ENCODE data around the gene NOP53.
A peak's percentile ranks its signal among the peaks of the same experiment; 100 is the strongest.
"Not testable (repeated sequence)": the region's sequence is repeated elsewhere in the genome, so short reads cannot be mapped to it uniquely, and the experiment has no call there.

Gene NOP53

GRCh38 chr19:47714855-47715254 is 30.5 kb upstream of the NOP53 start:
- in situ Hi-C loops (cut with HindIII; ENCODE audit: low pct_ligation_motif_present, low pct_unique_long_range_greater_than_20kb, low sequenced_read_pairs), result not testable (repeated sequence)

DNA sequence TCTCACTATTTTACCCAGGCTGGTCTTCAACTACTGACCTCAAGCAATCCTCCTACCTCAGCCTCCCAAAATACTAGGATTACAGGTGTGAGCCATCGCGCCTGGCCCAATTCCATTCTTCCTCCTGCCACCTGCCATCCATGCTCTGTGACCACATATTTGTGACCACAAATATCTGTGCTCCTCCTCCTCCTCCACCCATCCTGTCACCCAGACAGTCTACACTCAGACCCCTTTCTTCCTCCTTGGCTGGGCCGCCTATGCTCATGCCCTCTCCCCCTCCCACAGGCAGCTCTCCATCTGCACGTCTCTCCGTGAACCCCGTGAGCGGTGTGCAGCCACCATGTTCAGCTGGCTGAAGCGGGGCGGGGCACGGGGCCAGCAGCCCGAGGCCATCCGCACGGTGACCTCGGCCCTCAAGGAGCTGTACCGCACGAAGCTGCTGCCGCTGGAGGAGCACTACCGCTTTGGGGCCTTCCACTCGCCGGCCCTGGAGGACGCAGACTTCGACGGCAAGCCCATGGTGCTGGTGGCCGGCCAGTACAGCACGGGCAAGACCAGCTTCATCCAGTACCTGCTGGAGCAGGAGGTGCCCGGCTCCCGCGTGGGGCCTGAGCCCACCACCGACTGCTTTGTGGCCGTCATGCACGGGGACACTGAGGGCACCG is 28.9 kb upstream of the NOP53 start:
- in situ Hi-C loops (cut with HindIII; ENCODE audit: low pct_ligation_motif_present, low pct_unique_long_range_greater_than_20kb, low sequenced_read_pairs), result no loop called here
- no peak for DNase-seq

More at GRCh38 chr19:47714855-47715254, 30.5 kb upstream of the NOP53 start:
- not testable (repeated sequence) for DNase-seq

- in situ Hi-C loops (cut with HindIII; ENCODE audit: low pct_ligation_motif_present, low pct_unique_long_range_greater_than_20kb, low sequenced_read_pairs); DNase-seq: not testable (repeated sequence)
Observed at GRCh38 chr19:47718415-47719046, 26.8 kb upstream of the NOP53 start.

DNA sequence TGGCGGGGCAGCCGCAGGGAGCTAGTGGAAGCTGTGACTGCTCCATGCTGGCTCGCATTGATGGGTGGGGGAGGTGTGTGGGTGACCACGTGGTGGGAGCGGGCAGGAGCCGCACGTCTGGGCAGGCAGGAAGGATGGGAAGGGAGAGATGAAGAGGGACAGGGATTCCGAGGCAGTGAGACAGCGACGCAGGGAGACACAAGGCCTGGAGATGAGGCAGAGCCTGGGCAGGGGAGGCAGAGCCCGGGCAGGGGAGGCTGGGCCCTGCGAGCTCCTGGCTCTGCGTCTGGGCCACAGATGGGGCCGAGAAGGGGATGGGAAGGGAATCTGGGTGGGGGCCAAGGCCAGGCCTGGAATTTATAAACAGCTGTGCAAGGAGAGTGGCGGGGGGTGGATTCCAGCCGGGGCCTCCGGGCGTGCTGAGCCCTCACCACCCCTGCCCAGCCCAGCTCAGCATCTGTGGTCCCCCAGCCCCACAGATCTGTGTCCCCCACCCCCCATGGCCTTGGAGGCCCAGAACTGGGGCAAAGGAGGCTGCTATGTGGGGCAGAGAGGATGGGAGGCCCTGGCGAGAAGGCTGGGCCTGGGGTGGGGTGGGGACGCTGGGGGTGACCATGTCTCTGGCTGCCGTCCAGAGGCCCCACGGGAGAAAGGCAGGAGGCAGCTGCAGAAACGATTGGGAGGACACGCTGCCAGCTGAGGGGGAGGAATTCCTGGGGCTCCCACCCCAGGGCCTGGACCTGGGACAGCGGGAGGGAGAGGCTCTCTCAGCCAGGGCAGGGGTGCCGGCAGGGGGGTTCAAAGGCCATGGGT is 26.1 kb upstream of the NOP53 start:
- no peak for DNase-seq
- in situ Hi-C loops (cut with HindIII; ENCODE audit: low pct_ligation_motif_present, low pct_unique_long_range_greater_than_20kb, low sequenced_read_pairs), result no loop called here

- no peak for DNase-seq
- in situ Hi-C loops (cut with HindIII; ENCODE audit: low pct_ligation_motif_present, low pct_unique_long_range_greater_than_20kb, low sequenced_read_pairs), result no loop called here
Observed at GRCh38 chr19:47720669-47721422, 24.5 kb upstream of the NOP53 start.

DNA sequence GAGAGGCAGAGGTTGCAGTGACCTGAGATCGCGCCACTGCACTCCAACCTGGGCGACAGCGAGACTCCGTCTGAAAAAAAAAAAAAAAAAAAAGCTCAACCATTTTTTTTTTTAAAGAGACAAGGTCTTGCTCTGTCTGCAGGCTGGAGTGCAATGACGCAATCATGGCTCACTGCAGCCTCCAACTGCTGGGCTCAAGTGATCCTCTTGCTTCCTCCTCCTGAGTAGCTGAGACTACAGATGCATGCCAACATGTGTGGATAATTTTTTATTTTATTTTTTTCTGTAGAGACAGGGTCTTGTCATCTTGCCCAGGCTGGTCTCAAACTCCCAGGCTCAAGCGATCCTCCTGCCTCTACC is 21.8 kb upstream of the NOP53 start:
- in situ Hi-C loops (cut with HindIII; ENCODE audit: low pct_ligation_motif_present, low pct_unique_long_range_greater_than_20kb, low sequenced_read_pairs), result no loop called here
- DNase-seq, result peak; percentile 78

- DNase-seq, result no peak
- in situ Hi-C loops (cut with HindIII; ENCODE audit: low pct_ligation_motif_present, low pct_unique_long_range_greater_than_20kb, low sequenced_read_pairs), result no loop called here
Observed at GRCh38 chr19:47725759-47726401, 19.5 kb upstream of the NOP53 start.

DNA sequence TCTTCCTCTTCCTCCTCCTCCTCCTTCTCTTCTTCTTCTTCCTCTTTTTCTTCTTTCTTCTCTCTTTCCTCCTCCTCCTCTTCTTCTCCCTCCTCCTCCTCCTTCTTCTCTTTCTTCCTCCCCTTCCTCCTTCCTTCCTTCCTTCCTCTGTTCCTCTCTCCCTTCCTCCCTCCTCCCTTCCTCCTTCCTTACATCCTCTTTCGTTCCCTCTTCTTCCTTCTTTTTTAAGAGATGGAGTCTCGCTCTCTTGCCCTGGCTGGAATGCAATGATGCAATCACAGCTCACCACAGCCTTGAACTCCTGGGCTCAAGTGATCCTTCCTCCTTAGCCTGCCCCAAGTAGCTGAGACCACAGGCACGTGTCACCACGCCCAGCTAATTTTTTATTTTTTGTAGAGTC is 18.9 kb upstream of the NOP53 start:
- in situ Hi-C loops (cut with HindIII; ENCODE audit: low pct_ligation_motif_present, low pct_unique_long_range_greater_than_20kb, low sequenced_read_pairs), result no loop called here
- peak; percentile 34 for DNase-seq

- DNase-seq; in situ Hi-C loops (cut with HindIII; ENCODE audit: low pct_ligation_motif_present, low pct_unique_long_range_greater_than_20kb, low sequenced_read_pairs): not testable (repeated sequence)
Observed at GRCh38 chr19:47728295-47728694, 17.1 kb upstream of the NOP53 start.

- in situ Hi-C loops (cut with HindIII; ENCODE audit: low pct_ligation_motif_present, low pct_unique_long_range_greater_than_20kb, low sequenced_read_pairs), result no loop called here
- DNase-seq, result peak; percentile 86
Observed at GRCh38 chr19:47729468-47729798, 15.9 kb upstream of the NOP53 start.

DNA sequence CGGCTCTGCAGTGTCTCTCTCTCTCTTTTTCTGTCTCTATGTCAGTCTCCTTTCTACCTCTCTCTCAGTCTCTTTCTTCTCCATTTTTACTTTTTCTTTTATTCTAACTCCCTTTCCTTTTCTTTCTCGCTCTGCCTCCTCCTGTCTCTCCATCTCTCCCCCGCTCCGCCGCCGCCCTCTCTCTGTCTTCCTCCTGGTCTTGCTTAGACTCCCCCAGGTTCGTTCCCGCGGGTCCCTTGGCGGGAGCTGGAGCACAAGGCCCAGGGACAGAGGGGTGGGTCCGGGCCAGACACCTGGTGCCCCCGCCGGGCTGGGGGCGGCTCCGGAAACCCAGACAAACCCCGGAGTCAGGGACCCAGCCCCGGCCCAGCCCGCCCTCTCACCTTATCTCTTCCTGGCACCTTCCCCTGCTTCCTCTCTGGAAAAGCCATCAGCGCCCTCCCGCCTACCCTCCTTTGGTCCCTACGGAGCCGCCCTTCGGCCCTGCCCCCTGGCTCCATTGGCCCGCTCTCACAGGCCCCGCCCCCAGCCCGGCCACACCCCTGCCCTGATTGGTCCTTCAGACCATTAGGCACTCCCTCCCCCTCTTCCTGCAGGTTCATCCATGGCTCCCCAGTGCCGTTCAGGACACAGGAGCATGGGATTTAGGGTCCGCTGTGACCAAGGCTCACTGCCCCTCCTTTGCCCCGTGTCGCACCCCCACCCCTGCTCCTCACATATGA is 15.4 kb upstream of the NOP53 start:
- in situ Hi-C loops (cut with HindIII; ENCODE audit: low pct_ligation_motif_present, low pct_unique_long_range_greater_than_20kb, low sequenced_read_pairs), result no loop called here
- peak; percentile 75 for DNase-seq

DNA sequence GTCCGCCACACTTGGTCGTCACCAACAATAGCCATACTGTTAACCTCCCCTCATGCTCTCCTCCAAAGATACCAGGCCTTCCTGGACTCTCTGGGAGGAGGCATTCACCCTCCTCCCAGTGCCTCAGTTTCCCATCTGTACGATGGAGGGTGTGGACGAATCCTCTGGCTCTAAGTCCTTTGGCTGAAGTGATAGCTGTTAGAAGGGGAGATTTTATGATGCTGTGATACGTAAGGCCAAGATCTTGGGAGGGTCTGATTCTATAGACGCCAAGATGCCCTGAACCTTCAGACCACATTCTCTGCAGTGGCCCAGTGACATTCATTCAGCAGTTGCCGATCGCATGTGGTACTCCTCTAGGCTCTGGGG is 14.8 kb upstream of the NOP53 start:
- DNase-seq, result no peak
- in situ Hi-C loops (cut with HindIII; ENCODE audit: low pct_ligation_motif_present, low pct_unique_long_range_greater_than_20kb, low sequenced_read_pairs), result no loop called here

GRCh38 chr19:47730910-47731309 is 14.4 kb upstream of the NOP53 start:
- in situ Hi-C loops (cut with HindIII; ENCODE audit: low pct_ligation_motif_present, low pct_unique_long_range_greater_than_20kb, low sequenced_read_pairs), result no loop called here
- no peak for DNase-seq

GRCh38 chr19:47735131-47735530 is 10.2 kb upstream of the NOP53 start:
- DNase-seq, result no peak
- in situ Hi-C loops (cut with HindIII; ENCODE audit: low pct_ligation_motif_present, low pct_unique_long_range_greater_than_20kb, low sequenced_read_pairs), result no loop called here

GRCh38 chr19:47740866-47741519 is 4.4 kb upstream of the NOP53 start:
- DNase-seq, result no peak
- in situ Hi-C loops (cut with HindIII; ENCODE audit: low pct_ligation_motif_present, low pct_unique_long_range_greater_than_20kb, low sequenced_read_pairs), result no loop called here

DNA sequence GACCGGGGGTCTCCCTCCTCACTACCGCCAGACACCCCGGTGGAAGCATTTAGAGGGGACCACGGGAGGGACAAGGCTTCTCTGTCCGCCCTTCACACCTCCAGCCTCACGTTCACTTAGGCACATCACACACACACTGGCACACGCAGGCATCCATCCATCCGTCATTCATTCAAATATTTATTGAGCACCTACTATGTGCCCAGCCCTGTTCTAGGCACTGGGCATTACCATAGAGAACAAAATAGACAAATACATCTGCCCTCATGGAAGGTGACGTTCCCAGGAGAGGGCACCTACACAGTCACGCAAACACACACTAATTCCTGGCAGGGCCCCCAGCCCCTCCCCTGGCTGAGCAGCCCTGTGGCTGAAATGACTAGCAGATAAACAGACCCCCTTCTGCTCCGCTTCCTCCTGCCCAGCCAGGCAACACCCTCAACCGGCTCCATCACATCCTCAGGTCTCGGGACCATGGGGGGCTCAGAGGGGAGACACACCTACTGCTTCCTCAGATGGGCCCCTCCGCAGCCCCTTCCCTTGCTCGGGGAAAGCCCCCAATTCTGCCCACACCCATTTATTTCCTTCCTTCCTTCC is 3.7 kb upstream of the NOP53 start:
- in situ Hi-C loops (cut with HindIII; ENCODE audit: low pct_ligation_motif_present, low pct_unique_long_range_greater_than_20kb, low sequenced_read_pairs), result no loop called here
- DNase-seq, result no peak

- in situ Hi-C loops (cut with HindIII; ENCODE audit: low pct_ligation_motif_present, low pct_unique_long_range_greater_than_20kb, low sequenced_read_pairs), result no loop called here
- DNase-seq, result no peak
Observed at GRCh38 chr19:47742634-47743033, 2.7 kb upstream of the NOP53 start.
